Tibial artery (tissue), 4 donors: Measurements from ENCODE around the gene ELF1.
"Not testable (repeated sequence)": the region's sequence is repeated elsewhere in the genome, so short reads cannot be mapped to it uniquely, and the experiment has no call there.

Experiments used
- DNase-seq, 2 donors: peaks; one replicate each; pipeline ENCODE4 v3.0.0-alpha.2; 2019
- H3K27ac ChIP-seq, 2 donors: fragments of 200-600 bp; sonication (generic) in 1 of 2; 1 replicate in 1 of 2; 2 replicates in 1 of 2; pipeline ENCODE4 v1.5.1; 2018 to 2019; ENCODE audit warnings: mild to moderate bottlenecking in 1 of 2
- H3K27me3 ChIP-seq, 2 donors: fragments of 200-600 bp; sonication (generic) in 1 of 2; one replicate each; pipeline versions ENCODE4 v1.5.1 to v1.6.0; 2016 to 2019
- H3K36me3 ChIP-seq, 3 donors: fragments of 200-600 bp; sonication (generic) in 2 of 3; one replicate each; pipeline ENCODE4 v1.5.1; 2016 to 2019; ENCODE audit warnings: mild to moderate bottlenecking in 2 of 3
- H3K4me1 ChIP-seq, 4 donors: fragments of 200-600 bp; sonication (generic) in 2 of 4; 1 replicate in 3 of 4; 2 replicates in 1 of 4; pipeline ENCODE4 v1.5.1; 2016 to 2019
- H3K4me3 ChIP-seq, 2 donors: fragments of 200-600 bp; sonication (generic) in 1 of 2; 1 replicate in 1 of 2; 2 replicates in 1 of 2; pipeline ENCODE4 v1.5.1; 2018 to 2019; ENCODE audit warnings: mild to moderate bottlenecking in 2 of 2
- H3K9me3 ChIP-seq, 3 donors: fragments of 200-600 bp; sonication (generic) in 1 of 3; one replicate each; pipeline ENCODE4 v1.5.1; 2016 to 2019
- CTCF ChIP-seq, 2 experiments: fragments of 200-600 bp in 1 of 2; fragments of 450-650 bp in 1 of 2; IDR thresholded peaks; one replicate each; pipeline ENCODE4 v1.5.1; 2017 to 2019; ENCODE audit warnings: antibody characterized with exemption in 2 of 2, mild to moderate bottlenecking in 1 of 2, moderate library complexity in 1 of 2
- intact Hi-C: fragments of 100-400 bp; cut with DNase I; formaldehyde crosslinking; loops from one replicate; pipeline ENCODE4 v1.15.0; 2023; ENCODE audit warnings: low total_unique reads

Gene ELF1

GRCh38 chr13:40940841-40941240, 78.3 kb downstream of the ELF1 start:
- H3K27ac ChIP-seq = no peak overlapping the region
- H3K36me3 ChIP-seq = peaks cover 8 to 61% (median 42%) of the 10 kb centered on the region in 3 donors
- no peak for DNase-seq
- no peak for TF ChIP-seq CTCF (IDR thresholded peaks at IDR 0.05)
- H3K9me3 ChIP-seq = no peaks in the 10 kb centered on the region
- no peak overlapping the region for H3K4me3 ChIP-seq
- intact Hi-C loops = no loop called here
- H3K27me3 ChIP-seq = no peaks in the 10 kb centered on the region
- peaks cover 0 to 11% (median 2%) of the 10 kb centered on the region in 4 donors for H3K4me1 ChIP-seq

- Histone ChIP-seq H3K27ac (no peak overlapping the region), H3K4me3 (no peak overlapping the region), H3K27me3 (no peaks in the 10 kb centered on the region), H3K9me3 (no peaks in the 10 kb centered on the region), H3K4me1 (no peaks in the 10 kb centered on the region), H3K36me3 (peaks cover 25 to 74% (median 37%) of the 10 kb centered on the region in 3 donors)
- no peak for DNase-seq
- intact Hi-C loops = no loop called here
- TF ChIP-seq CTCF (IDR thresholded peaks at IDR 0.05) = no peak
Measured at GRCh38 chr13:40933508-40934204, 85.5 kb downstream of the ELF1 start.

- H3K4me1 ChIP-seq = no peaks in the 10 kb centered on the region
- H3K9me3 ChIP-seq = no peaks in the 10 kb centered on the region
- no peak overlapping the region for H3K4me3 ChIP-seq
- H3K27ac ChIP-seq = no peak overlapping the region
- no peak for DNase-seq
- no peak for TF ChIP-seq CTCF (IDR thresholded peaks at IDR 0.05)
- H3K27me3 ChIP-seq = no peaks in the 10 kb centered on the region
- intact Hi-C loops = no loop called here
- peaks cover 25 to 61% (median 29%) of the 10 kb centered on the region in 3 donors for H3K36me3 ChIP-seq
Measured at GRCh38 chr13:40932252-40932651, 86.9 kb downstream of the ELF1 start.

GRCh38 chr13:40931719-40932118, 87.4 kb downstream of the ELF1 start:
- intact Hi-C loops = no loop called here
- H3K36me3 ChIP-seq = peaks cover 25 to 60% (median 29%) of the 10 kb centered on the region in 3 donors
- no peak overlapping the region for H3K4me3 ChIP-seq
- no peak for DNase-seq
- H3K27me3 ChIP-seq = no peaks in the 10 kb centered on the region
- H3K27ac ChIP-seq = no peak overlapping the region
- H3K9me3 ChIP-seq = no peaks in the 10 kb centered on the region
- no peaks in the 10 kb centered on the region for H3K4me1 ChIP-seq
- TF ChIP-seq CTCF (IDR thresholded peaks at IDR 0.05) = no peak

- H3K27me3 ChIP-seq, H3K27ac ChIP-seq, H3K4me1 ChIP-seq, H3K4me3 ChIP-seq, DNase-seq, H3K9me3 ChIP-seq: not testable (repeated sequence)
- intact Hi-C loops = loop anchor here (10.0 kb wide), 1 partner anchor 145 kb away; the partner anchor contains the start of gene SLC25A15
- H3K36me3 ChIP-seq = peaks cover 25 to 48% (median 29%) of the 10 kb centered on the region in 3 donors
Measured at GRCh38 chr13:40929883-40930282, 89.2 kb downstream of the ELF1 start.

- no peak overlapping the region for H3K27ac ChIP-seq
- no peak for TF ChIP-seq CTCF (IDR thresholded peaks at IDR 0.05)
- no peak overlapping the region for H3K4me3 ChIP-seq
- H3K4me1 ChIP-seq = no peaks in the 10 kb centered on the region
- H3K9me3 ChIP-seq = no peaks in the 10 kb centered on the region
- H3K36me3 ChIP-seq = peaks cover 25 to 48% (median 29%) of the 10 kb centered on the region in 3 donors
- intact Hi-C loops = loop anchor here (10.0 kb wide), 1 partner anchor 144 kb away; the partner anchor contains the start of gene SLC25A15
- DNase-seq = no peak
- no peaks in the 10 kb centered on the region for H3K27me3 ChIP-seq
Measured at GRCh38 chr13:40928980-40929379, 90.1 kb downstream of the ELF1 start.
